ENCODE data around the gene PRPF6. TPM values are rescaled to one million over a fixed set of nuclear protein-coding genes. Genes with fewer than 3 reads are reported as not detected.

The PRPF6 gene
- total RNA-seq, 1 donor from 2014 or later = 51.9 TPM

- peaks cover 25% of the 10 kb centered on the region for H3K4me1 Mint-ChIP-seq
- no peaks in the 10 kb centered on the region for H3K36me3 Mint-ChIP-seq
- Histone ChIP-seq H3K27me3 (peaks cover 34% of the 10 kb centered on the region), H4K20me1 (ENCODE audit: low read depth) (peaks cover 13% of the 10 kb centered on the region), H2AFZ (replicated peaks) (no peak overlapping the region), H3K9ac (no peak overlapping the region), H3K4me2 (no peak overlapping the region), H3K27ac (no peak overlapping the region), H3K79me2 (ENCODE audit: low read depth) (no peaks in the 10 kb centered on the region), H3K9me3 (ENCODE audit: low read depth) (no peaks in the 10 kb centered on the region), H3K4me1 (peaks cover 10% of the 10 kb centered on the region), H3F3A (ENCODE audit: low read depth) (peaks cover 37% of the 10 kb centered on the region), H3K36me3 (no peaks in the 10 kb centered on the region), H3K4me3 (no peak overlapping the region)
- H3K4me3 Mint-ChIP-seq = no peak overlapping the region
- no peaks in the 10 kb centered on the region for H3K9me3 Mint-ChIP-seq
- peaks cover 2% of the 10 kb centered on the region for H3K27me3 Mint-ChIP-seq (ENCODE audit: insufficient read depth, low read depth)
- TF ChIP-seq CTCF (IDR thresholded peaks at IDR 0.05) = no peak
- TF ChIP-seq EZH2phosphoT487 (IDR thresholded peaks at IDR 0.05) = no peak
- no peak for TF ChIP-seq EZH2 (IDR thresholded peaks at IDR 0.05)
- H3K27ac Mint-ChIP-seq = no peak overlapping the region
- DNase-seq (ENCODE audit: low spot score) = no peak
Observed at GRCh38 chr20:64077541-64077875, 96.6 kb downstream of the PRPF6 start.

GRCh38 chr20:64077876-64078551, 97.1 kb downstream of the PRPF6 start:
- H3K4me2 ChIP-seq = peak overlapping the region; percentile 99
- H3K4me3 ChIP-seq = no peak overlapping the region
- H3K4me1 ChIP-seq = peaks cover 13% of the 10 kb centered on the region
- Mint-ChIP-seq H3K27me3 (ENCODE audit: insufficient read depth, low read depth) (peaks cover 2% of the 10 kb centered on the region), H3K27ac (no peak overlapping the region), H3K4me1 (peaks cover 30% of the 10 kb centered on the region), H3K9me3 (no peaks in the 10 kb centered on the region), H3K36me3 (no peaks in the 10 kb centered on the region), H3K4me3 (no peak overlapping the region)
- peaks cover 43% of the 10 kb centered on the region for H3F3A ChIP-seq (ENCODE audit: low read depth)
- no peak overlapping the region for H3K9ac ChIP-seq
- peaks cover 17% of the 10 kb centered on the region for H4K20me1 ChIP-seq (ENCODE audit: low read depth)
- no peak overlapping the region for H3K27ac ChIP-seq
- H3K9me3 ChIP-seq (ENCODE audit: low read depth) = no peaks in the 10 kb centered on the region
- H2AFZ ChIP-seq (replicated peaks) = no peak overlapping the region
- no peaks in the 10 kb centered on the region for H3K79me2 ChIP-seq (ENCODE audit: low read depth)
- DNase-seq (ENCODE audit: low spot score) = no peak
- no peaks in the 10 kb centered on the region for H3K36me3 ChIP-seq
- TF ChIP-seq EZH2phosphoT487 (IDR thresholded peaks at IDR 0.05) = no peak
- peaks cover 39% of the 10 kb centered on the region for H3K27me3 ChIP-seq

- Histone ChIP-seq H3K27me3 (peaks cover 48% of the 10 kb centered on the region), H2AFZ (replicated peaks) (no peak overlapping the region), H3K4me1 (peaks cover 17% of the 10 kb centered on the region), H3K4me2 (peak overlapping the region; percentile 99), H3K9me3 (ENCODE audit: low read depth) (no peaks in the 10 kb centered on the region), H3K27ac (no peak overlapping the region), H4K20me1 (ENCODE audit: low read depth) (peaks cover 19% of the 10 kb centered on the region), H3K79me2 (ENCODE audit: low read depth) (no peaks in the 10 kb centered on the region), H3K4me3 (peak overlapping the region; percentile 77), H3K36me3 (no peaks in the 10 kb centered on the region), H3F3A (ENCODE audit: low read depth) (peaks cover 48% of the 10 kb centered on the region), H3K9ac (no peak overlapping the region)
- peaks cover 32% of the 10 kb centered on the region for H3K4me1 Mint-ChIP-seq
- H3K4me3 Mint-ChIP-seq = peak overlapping the region; percentile 81
- H3K27ac Mint-ChIP-seq = no peak overlapping the region
- DNase-seq (ENCODE audit: low spot score) = no peak
- H3K27me3 Mint-ChIP-seq (ENCODE audit: insufficient read depth, low read depth) = peaks cover 2% of the 10 kb centered on the region
- H3K36me3 Mint-ChIP-seq = no peaks in the 10 kb centered on the region
- TF ChIP-seq CTCF (IDR thresholded peaks at IDR 0.05) (no peak), EZH2phosphoT487 (IDR thresholded peaks at IDR 0.05) (no peak), EZH2 (IDR thresholded peaks at IDR 0.05) (no peak)
- no peaks in the 10 kb centered on the region for H3K9me3 Mint-ChIP-seq
Observed at GRCh38 chr20:64078934-64079272, 98.0 kb downstream of the PRPF6 start.

- peaks cover 5% of the 10 kb centered on the region for H3K27me3 Mint-ChIP-seq (ENCODE audit: insufficient read depth, low read depth)
- H3K36me3 ChIP-seq = no peaks in the 10 kb centered on the region
- peaks cover 19% of the 10 kb centered on the region for H4K20me1 ChIP-seq (ENCODE audit: low read depth)
- no peak within 1 kb of the TSS for H3K27ac Mint-ChIP-seq
- H3K27ac ChIP-seq = no peak within 1 kb of the TSS
- H3K27me3 ChIP-seq = peaks cover 53% of the 10 kb centered on the region
- peak within 1 kb of the TSS; percentile 77 for H3K4me3 ChIP-seq
- peak; percentile 92 for DNase-seq (ENCODE audit: low spot score)
- no peaks in the 10 kb centered on the region for H3K79me2 ChIP-seq (ENCODE audit: low read depth)
- H3K4me3 Mint-ChIP-seq = peak within 1 kb of the TSS; percentile 86
- peaks cover 53% of the 10 kb centered on the region for H3F3A ChIP-seq (ENCODE audit: low read depth)
- H3K9me3 Mint-ChIP-seq = no peaks in the 10 kb centered on the region
- H3K4me1 Mint-ChIP-seq = peaks cover 36% of the 10 kb centered on the region
- H3K36me3 Mint-ChIP-seq = no peaks in the 10 kb centered on the region
- H3K9me3 ChIP-seq (ENCODE audit: low read depth) = no peaks in the 10 kb centered on the region
- H3K9ac ChIP-seq = peak within 1 kb of the TSS; percentile 28
- H3K4me2 ChIP-seq = peak within 1 kb of the TSS; percentile 99
- peaks cover 22% of the 10 kb centered on the region for H3K4me1 ChIP-seq
- TF ChIP-seq CTCF (IDR thresholded peaks at IDR 0.05) = no peak
- peak; percentile 39 for TF ChIP-seq EZH2 (IDR thresholded peaks at IDR 0.05)
- TF ChIP-seq EZH2phosphoT487 (IDR thresholded peaks at IDR 0.05) = no peak
- peak within 1 kb of the TSS; percentile 82 for H2AFZ ChIP-seq (replicated peaks)
Observed at GRCh38 chr20:64079273-64080012, 98.5 kb downstream of the PRPF6 start, which contains the start of gene RGS19. RGS19 (minus strand) TSS chr20:64079518; CDS start chr20:64076886, 2,632 bp downstream.
